Osteoblast (primary cell): ENCODE measurements around the gene NEURL1B. TPM values are rescaled to one million over a fixed set of nuclear protein-coding genes. Genes with fewer than 3 reads are reported as not detected.

Experiments used
- DNase-seq: peaks from one replicate; pipeline ENCODE4 v3.0.0; 2011; ENCODE audit warnings: low spot score, mixed read lengths; ENCODE audit not compliant: insufficient read length; ENCODE audit errors: missing footprints
- H2AFZ ChIP-seq: 2 replicates; pipeline ENCODE4 v1.6.0; 2011; ENCODE audit warnings: mild to moderate bottlenecking, low read length
- H3K27ac ChIP-seq: 2 replicates; pipeline ENCODE4 v1.5.1; 2011; ENCODE audit warnings: mild to moderate bottlenecking, low read depth, low read length, moderate library complexity
- H3K27me3 ChIP-seq: 2 replicates; pipeline ENCODE4 v1.6.0; 2012; ENCODE audit warnings: mild to moderate bottlenecking, control low read depth, inconsistent platforms, low read length, moderate library complexity; ENCODE audit not compliant: insufficient read depth
- H3K36me3 ChIP-seq: 2 replicates; pipeline ENCODE4 v1.5.1; 2011; ENCODE audit warnings: mild to moderate bottlenecking, low read length, control low read depth, moderate library complexity; ENCODE audit not compliant: insufficient read depth
- H3K4me1 ChIP-seq: 2 replicates; pipeline ENCODE4 v1.5.1; 2011; ENCODE audit warnings: mild to moderate bottlenecking, low read length, control low read depth, moderate library complexity; ENCODE audit not compliant: insufficient read depth
- H3K4me2 ChIP-seq: 2 replicates; pipeline ENCODE4 v1.6.0; 2011; ENCODE audit warnings: mild to moderate bottlenecking, low read length; ENCODE audit not compliant: insufficient read depth
- H3K4me3 ChIP-seq: fragments of 200-600 bp; sonication (generic); 3 replicates; pipeline ENCODE4 v1.5.1; 2012; ENCODE audit warnings: mild to moderate bottlenecking, low read length, inconsistent platforms; ENCODE audit not compliant: insufficient read depth
- H3K79me2 ChIP-seq: 2 replicates; pipeline ENCODE4 v1.6.0; 2012; ENCODE audit warnings: mild to moderate bottlenecking, low read length, control low read depth, inconsistent platforms; ENCODE audit not compliant: insufficient read depth
- H3K9me3 ChIP-seq: 2 replicates; pipeline ENCODE4 v1.5.1; 2011; ENCODE audit warnings: low read depth, low read length, control low read depth
- H4K20me1 ChIP-seq: 2 replicates; pipeline ENCODE4 v1.6.0; 2012; ENCODE audit warnings: mild to moderate bottlenecking, low read length, control low read depth; ENCODE audit not compliant: insufficient read depth
- CTCF ChIP-seq: IDR thresholded peaks from 2 replicates; pipeline ENCODE4 v1.5.1; 2011; ENCODE audit warnings: mild to moderate bottlenecking, low read depth, low read length, moderate library complexity; ENCODE audit errors: extremely low read depth
- total RNA-seq: library from RNA; depleted of rRNA; stranded (reverse); fragments of >200 nt; gene quantifications from 2 replicates; pipeline ENCODE4 v1.2.3, GENCODE V29; 2012

NEURL1B gene
- 0.29 and 0.36 TPM in 2 replicates for total RNA-seq

GRCh38 chr5:172640822-172641358, at the start of gene NEURL1B:
TSS of gene NEURL1B (plus strand) at chr5:172641263. CDS start at chr5:172641407, 144 bp downstream.
- no peak for TF ChIP-seq CTCF
- H3K9me3 ChIP-seq: no peaks in the 10 kb centered on the region
- H3K27me3 ChIP-seq: peaks cover 3% of the 10 kb centered on the region
- no peaks in the 10 kb centered on the region for H3K79me2 ChIP-seq
- DNase-seq: peak; percentile 98
- H3K4me2 ChIP-seq: peak within 1 kb of the TSS; percentile 85
- no peak within 1 kb of the TSS for H3K27ac ChIP-seq
- H3K36me3 ChIP-seq: no peaks in the 10 kb centered on the region
- peaks cover 3% of the 10 kb centered on the region for H4K20me1 ChIP-seq
- H3K4me3 ChIP-seq: peak within 1 kb of the TSS; percentile 70
- H3K4me1 ChIP-seq: peaks cover 15% of the 10 kb centered on the region
- H2AFZ ChIP-seq: peak within 1 kb of the TSS; percentile 74

GRCh38 chr5:172591636-172592035, 49.4 kb upstream of the NEURL1B start:
- DNase-seq: no peak
- Histone ChIP-seq H3K27ac (no peak overlapping the region), H3K4me2 (no peak overlapping the region), H3K79me2 (no peaks in the 10 kb centered on the region), H2AFZ (no peak overlapping the region), H3K9me3 (no peaks in the 10 kb centered on the region), H3K4me1 (no peaks in the 10 kb centered on the region), H3K27me3 (peaks cover 32% of the 10 kb centered on the region), H3K36me3 (no peaks in the 10 kb centered on the region), H3K4me3 (no peak overlapping the region), H4K20me1 (no peaks in the 10 kb centered on the region)
- no peak for TF ChIP-seq CTCF

- Histone ChIP-seq H3K27ac (no peak overlapping the region), H2AFZ (no peak overlapping the region), H3K4me1 (no peaks in the 10 kb centered on the region), H3K4me2 (no peak overlapping the region), H4K20me1 (no peaks in the 10 kb centered on the region), H3K9me3 (no peaks in the 10 kb centered on the region), H3K36me3 (no peaks in the 10 kb centered on the region), H3K27me3 (peaks cover 23% of the 10 kb centered on the region), H3K79me2 (no peaks in the 10 kb centered on the region), H3K4me3 (no peak overlapping the region)
- DNase-seq: no peak
- TF ChIP-seq CTCF: no peak
These were observed 48.2 kb upstream of the NEURL1B start for GRCh38 chr5:172592881-172593280.

GRCh38 chr5:172593306-172593705, 47.8 kb upstream of the NEURL1B start:
- Histone ChIP-seq H3K27me3 (peaks cover 23% of the 10 kb centered on the region), H3K4me3 (no peak overlapping the region), H3K9me3 (no peaks in the 10 kb centered on the region), H4K20me1 (no peaks in the 10 kb centered on the region), H3K79me2 (no peaks in the 10 kb centered on the region), H3K36me3 (no peaks in the 10 kb centered on the region), H3K4me2 (no peak overlapping the region), H3K27ac (no peak overlapping the region), H2AFZ (no peak overlapping the region), H3K4me1 (no peaks in the 10 kb centered on the region)
- DNase-seq: no peak
- no peak for TF ChIP-seq CTCF
